ENCODE measurements around the gene PDE3B. TPM values are rescaled to one million over a fixed set of nuclear protein-coding genes. Genes with fewer than 3 reads are reported as not detected.

Gene PDE3B
- total RNA-seq, 5 donors from 2014 or later (not counting 1 experiment from before 2014, with no cell fraction given): 130 to 162 (median 143) TPM

DNA sequence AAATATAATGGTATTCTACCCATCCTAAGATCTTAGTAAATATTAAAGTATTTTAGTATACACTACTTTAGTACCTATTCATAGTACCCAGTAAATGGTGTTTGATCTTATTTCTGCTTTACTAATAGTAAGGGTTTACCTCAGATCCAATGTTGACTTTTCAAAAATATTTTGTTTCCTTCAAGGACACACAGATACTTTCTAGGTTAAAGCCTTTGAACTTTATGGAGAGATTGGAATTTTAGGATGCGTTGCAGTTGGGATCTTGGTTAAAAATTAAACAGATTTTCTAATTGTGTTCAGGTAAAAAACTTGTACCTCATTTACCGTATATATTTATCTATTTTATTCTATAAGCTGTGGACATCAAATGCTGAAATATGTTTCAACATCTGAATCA lies 175.2 kb downstream of the PDE3B start:
- no peak overlapping the region for H3K4me3 Mint-ChIP-seq

DNA sequence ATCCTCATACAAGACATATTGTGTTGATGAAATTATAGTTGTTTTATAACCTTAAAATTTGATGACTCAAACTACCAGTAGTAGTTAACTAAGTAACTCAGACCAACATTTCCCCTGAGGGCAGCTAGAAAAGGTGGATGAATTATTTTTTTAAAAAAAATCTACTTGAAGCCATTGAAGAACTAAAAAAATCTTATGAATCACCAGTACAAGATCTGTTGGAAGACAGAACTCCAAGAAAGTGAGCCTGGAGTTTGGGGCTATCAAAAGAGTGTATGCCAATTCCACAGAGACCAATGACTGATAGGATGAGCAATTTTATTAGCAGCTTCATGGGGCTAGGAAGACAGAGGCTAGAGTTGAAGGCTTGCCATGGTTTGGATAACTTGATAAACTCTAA lies 176.0 kb downstream of the PDE3B start:
- DNase-seq (no peak), ATAC-seq (replicated peaks in 1 of 4) (no peak)
- Mint-ChIP-seq H3K27ac (no peak overlapping the region), H3K36me3 (peaks cover 64% of the 10 kb centered on the region), H3K27me3 (no peaks in the 10 kb centered on the region), H3K9me3 (peaks cover 0 to 1% (median 0%) of the 10 kb centered on the region in 3 donors), H3K4me3 (no peak overlapping the region), H3K4me1 (peaks cover 0 to 4% (median 0%) of the 10 kb centered on the region in 3 donors)
- ChIA-PET CTCF (no interaction called here), POLR2A (no interaction called here)
- Histone ChIP-seq H3K27me3 (replicated peaks in 1 of 2; ENCODE audit: control insufficient read depth in 2 of 2, extremely low read depth in 1 of 2, insufficient read depth in 2 of 2, low read length in 1 of 2) (no peaks in the 10 kb centered on the region), H3K4me1 (ENCODE audit: control insufficient read depth in 1 of 2, extremely low read depth in 1 of 2, insufficient read depth in 2 of 2, low read length in 2 of 2) (no peaks in the 10 kb centered on the region), H3K27ac (ENCODE audit: low read length) (no peak overlapping the region), H3K9me3 (no peaks in the 10 kb centered on the region), H3K4me3 (ENCODE audit: control insufficient read depth in 1 of 2, extremely low read depth in 1 of 2, low read length in 1 of 2) (no peak overlapping the region), H3K36me3 (ENCODE audit: control insufficient read depth in 2 of 2, extremely low read depth in 1 of 2, insufficient read depth in 1 of 2, low read length in 1 of 2) (peaks cover 13 to 32% of the 10 kb centered on the region in 2 donors)

More for the DNA sequence above, 175.2 kb downstream of the PDE3B start:
- Histone ChIP-seq H3K4me3 (ENCODE audit: control insufficient read depth in 1 of 2, extremely low read depth in 1 of 2, low read length in 1 of 2) (no peak overlapping the region), H3K27me3 (replicated peaks in 1 of 2; ENCODE audit: control insufficient read depth in 2 of 2, extremely low read depth in 1 of 2, insufficient read depth in 2 of 2, low read length in 1 of 2) (no peaks in the 10 kb centered on the region), H3K4me1 (ENCODE audit: control insufficient read depth in 1 of 2, extremely low read depth in 1 of 2, insufficient read depth in 2 of 2, low read length in 2 of 2) (no peaks in the 10 kb centered on the region), H3K27ac (ENCODE audit: low read length) (no peak overlapping the region), H3K9me3 (no peaks in the 10 kb centered on the region), H3K36me3 (ENCODE audit: control insufficient read depth in 2 of 2, extremely low read depth in 1 of 2, insufficient read depth in 1 of 2, low read length in 1 of 2) (peaks cover 13 to 32% of the 10 kb centered on the region in 2 donors)
- ATAC-seq (replicated peaks in 1 of 4) (no peak), DNase-seq (no peak)
- ChIA-PET CTCF (no interaction called here), POLR2A (no interaction called here)
- Mint-ChIP-seq H3K27me3 (no peaks in the 10 kb centered on the region), H3K27ac (no peak overlapping the region), H3K9me3 (no peaks in the 10 kb centered on the region), H3K36me3 (peaks cover 56% of the 10 kb centered on the region), H3K4me1 (peaks cover 0 to 4% (median 0%) of the 10 kb centered on the region in 3 donors)
- no CpG with 5 or more reads among the region's 2 CpGs for WGBS (ENCODE audit: insufficient coverage)

DNA sequence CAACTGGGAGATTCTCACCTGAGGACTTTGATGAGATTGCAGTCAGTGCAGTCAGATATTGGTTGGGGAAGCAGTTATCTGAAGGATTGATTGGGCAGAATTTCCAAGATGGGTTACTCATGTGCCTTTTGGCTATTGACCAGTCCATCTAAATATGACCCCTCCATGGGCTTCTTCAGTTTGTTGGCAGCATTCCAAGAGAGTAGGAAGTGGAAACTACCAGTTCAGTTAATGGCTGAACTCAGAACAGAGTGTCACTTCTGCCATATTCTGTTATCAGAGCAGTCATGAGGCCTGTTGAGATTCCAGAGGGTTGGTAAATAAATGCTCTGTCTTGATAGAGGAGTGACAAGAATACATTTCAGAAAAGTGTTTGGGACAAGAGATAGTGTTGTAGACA lies 177.4 kb downstream of the PDE3B start:
- ChIA-PET CTCF (interaction anchor here in 1 of 2 donors (0.7 kb wide), 1 partner anchor 242 kb away, joined by 3 read pairs; no protein-coding TSS in a partner anchor), POLR2A (no interaction called here)
- Mint-ChIP-seq H3K36me3 (peaks cover 68% of the 10 kb centered on the region), H3K4me3 (no peak overlapping the region), H3K4me1 (peaks cover 0 to 4% (median 0%) of the 10 kb centered on the region in 3 donors), H3K27me3 (no peaks in the 10 kb centered on the region), H3K27ac (no peak overlapping the region), H3K9me3 (peaks cover under 1 to 10% (median 8%) of the 10 kb centered on the region in 3 donors)
- ATAC-seq (replicated peaks in 1 of 4): no peak
- no peaks in the 10 kb centered on the region for H3K9me3 ChIP-seq
- H3K27ac ChIP-seq (ENCODE audit: low read length): no peak overlapping the region
- DNase-seq: no peak
- H3K36me3 ChIP-seq (ENCODE audit: control insufficient read depth in 2 of 2, extremely low read depth in 1 of 2, insufficient read depth in 1 of 2, low read length in 1 of 2): peaks cover 9 to 25% of the 10 kb centered on the region in 2 donors
- no peak overlapping the region for H3K4me3 ChIP-seq (ENCODE audit: control insufficient read depth in 1 of 2, extremely low read depth in 1 of 2, low read length in 1 of 2)
- H3K27me3 ChIP-seq (replicated peaks in 1 of 2; ENCODE audit: control insufficient read depth in 2 of 2, extremely low read depth in 1 of 2, insufficient read depth in 2 of 2, low read length in 1 of 2): no peaks in the 10 kb centered on the region
- no peaks in the 10 kb centered on the region for H3K4me1 ChIP-seq (ENCODE audit: control insufficient read depth in 1 of 2, extremely low read depth in 1 of 2, insufficient read depth in 2 of 2, low read length in 2 of 2)

DNA sequence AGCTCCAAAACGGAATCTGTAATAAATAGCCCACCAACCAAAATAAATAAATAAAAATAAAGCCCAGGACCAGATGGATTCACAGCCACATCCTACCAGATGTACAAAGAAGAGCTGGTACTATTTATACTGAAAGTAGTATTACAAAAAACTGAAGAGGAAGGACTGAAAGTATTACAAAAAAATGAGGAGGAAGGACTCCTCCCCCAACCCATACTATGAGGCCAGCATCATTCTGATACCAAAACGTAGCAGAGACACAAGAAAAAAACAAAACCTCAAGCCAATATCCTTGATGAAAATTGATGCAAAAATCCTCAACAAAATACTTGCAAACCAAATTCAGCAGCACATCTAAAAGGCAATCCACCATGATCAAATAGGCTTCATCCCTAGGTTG lies 183.0 kb downstream of the PDE3B start:
- CTCF ChIA-PET: interaction anchor here in 1 of 2 donors (0.8 kb wide), 1 partner anchor 81 kb away, joined by 5 read pairs; no protein-coding TSS in a partner anchor

DNA sequence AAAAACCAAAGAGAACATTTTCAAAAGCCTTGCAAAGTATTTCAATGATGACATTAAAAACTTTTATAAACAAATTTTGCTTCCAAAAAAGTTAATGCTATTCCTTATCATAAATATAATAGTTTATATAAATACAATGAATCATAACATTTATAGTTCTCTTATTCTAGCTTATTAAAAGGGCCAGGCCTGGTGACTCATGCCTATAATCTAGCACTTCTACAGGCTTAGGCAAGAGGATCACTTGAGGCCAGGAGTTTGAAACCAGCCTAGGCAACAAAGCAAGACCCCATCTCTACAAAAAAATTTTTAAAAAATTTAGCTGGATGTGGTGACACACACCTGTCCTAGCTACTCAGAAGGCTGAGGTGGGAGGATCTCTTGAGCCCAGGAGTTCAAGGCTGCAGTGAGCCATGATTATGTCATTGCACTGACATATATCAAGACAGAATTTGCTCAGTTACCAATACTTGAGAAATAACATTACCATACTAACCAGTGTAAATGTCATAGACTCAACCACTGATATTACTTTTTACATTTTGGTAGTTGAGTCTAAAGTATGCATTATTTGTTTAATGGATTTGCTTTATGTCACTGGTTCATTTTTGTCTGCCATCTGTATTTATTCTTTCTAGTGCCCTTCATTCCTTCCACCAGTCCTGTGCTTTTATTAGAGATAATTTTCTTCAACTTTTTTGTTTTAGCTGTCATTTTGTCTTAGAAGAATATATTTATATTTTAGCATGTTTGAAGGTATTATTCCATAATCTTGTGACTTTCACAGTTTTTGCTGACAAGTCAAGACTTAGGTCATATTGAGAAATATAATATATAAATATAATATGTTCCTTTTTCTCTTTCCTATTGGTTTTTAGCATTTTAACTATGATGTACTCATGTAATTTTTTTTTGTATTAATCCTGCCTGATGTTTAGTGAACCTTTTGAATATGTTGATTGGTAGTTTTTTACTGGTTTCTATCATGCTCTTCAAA lies 192.2 kb downstream of the PDE3B start:
- Mint-ChIP-seq H3K9me3 (no peaks in the 10 kb centered on the region), H3K4me3 (no peak overlapping the region), H3K4me1 (peaks cover 0 to 11% (median 0%) of the 10 kb centered on the region in 3 donors), H3K27ac (no peak overlapping the region), H3K27me3 (no peaks in the 10 kb centered on the region), H3K36me3 (peaks cover 58% of the 10 kb centered on the region)
- H3K27me3 ChIP-seq (replicated peaks in 1 of 2; ENCODE audit: control insufficient read depth in 2 of 2, extremely low read depth in 1 of 2, insufficient read depth in 2 of 2, low read length in 1 of 2): no peaks in the 10 kb centered on the region
- CTCF ChIA-PET: no interaction called here
- no peak overlapping the region for H3K27ac ChIP-seq (ENCODE audit: low read length)
- POLR2A ChIA-PET: no interaction called here
- no peak overlapping the region for H3K4me3 ChIP-seq (ENCODE audit: control insufficient read depth in 1 of 2, extremely low read depth in 1 of 2, low read length in 1 of 2)
- H3K4me1 ChIP-seq (ENCODE audit: control insufficient read depth in 1 of 2, extremely low read depth in 1 of 2, insufficient read depth in 2 of 2, low read length in 2 of 2): no peaks in the 10 kb centered on the region
- no peak for ATAC-seq (replicated peaks in 1 of 4)
- DNase-seq: no peak
- H3K9me3 ChIP-seq: no peaks in the 10 kb centered on the region
- peaks cover 0 to 25% of the 10 kb centered on the region in 2 donors for H3K36me3 ChIP-seq (ENCODE audit: control insufficient read depth in 2 of 2, extremely low read depth in 1 of 2, insufficient read depth in 1 of 2, low read length in 1 of 2)

More for the DNA sequence above, 183.0 kb downstream of the PDE3B start:
- WGBS (ENCODE audit: insufficient coverage): 38% methylated on average over 1 of the region's 2 CpGs
- peaks cover 68% of the 10 kb centered on the region for H3K36me3 Mint-ChIP-seq
- H3K27me3 ChIP-seq (replicated peaks in 1 of 2; ENCODE audit: control insufficient read depth in 2 of 2, extremely low read depth in 1 of 2, insufficient read depth in 2 of 2, low read length in 1 of 2): no peaks in the 10 kb centered on the region
- no peak overlapping the region for H3K4me3 Mint-ChIP-seq
- no peak for ATAC-seq (replicated peaks in 1 of 4)
- no peaks in the 10 kb centered on the region for H3K4me1 ChIP-seq (ENCODE audit: control insufficient read depth in 1 of 2, extremely low read depth in 1 of 2, insufficient read depth in 2 of 2, low read length in 2 of 2)
- peaks cover 20 to 24% (median 20%) of the 10 kb centered on the region in 3 donors for H3K9me3 Mint-ChIP-seq
- POLR2A ChIA-PET: interaction anchor here in 1 of 2 donors (0.6 kb wide), 1 partner anchor 330 kb away, joined by 5 read pairs; no protein-coding TSS in a partner anchor
- peaks cover 9 to 17% of the 10 kb centered on the region in 2 donors for H3K36me3 ChIP-seq (ENCODE audit: control insufficient read depth in 2 of 2, extremely low read depth in 1 of 2, insufficient read depth in 1 of 2, low read length in 1 of 2)
- H3K27me3 Mint-ChIP-seq: no peaks in the 10 kb centered on the region
- H3K9me3 ChIP-seq: no peaks in the 10 kb centered on the region
- no peak overlapping the region for H3K27ac ChIP-seq (ENCODE audit: low read length)
- DNase-seq: no peak
- peak overlapping the region; percentile 65 to 69 for H3K27ac Mint-ChIP-seq
- no peak overlapping the region for H3K4me3 ChIP-seq (ENCODE audit: control insufficient read depth in 1 of 2, extremely low read depth in 1 of 2, low read length in 1 of 2)
- H3K4me1 Mint-ChIP-seq: peaks cover 0 to 9% (median 6%) of the 10 kb centered on the region in 3 donors

DNA sequence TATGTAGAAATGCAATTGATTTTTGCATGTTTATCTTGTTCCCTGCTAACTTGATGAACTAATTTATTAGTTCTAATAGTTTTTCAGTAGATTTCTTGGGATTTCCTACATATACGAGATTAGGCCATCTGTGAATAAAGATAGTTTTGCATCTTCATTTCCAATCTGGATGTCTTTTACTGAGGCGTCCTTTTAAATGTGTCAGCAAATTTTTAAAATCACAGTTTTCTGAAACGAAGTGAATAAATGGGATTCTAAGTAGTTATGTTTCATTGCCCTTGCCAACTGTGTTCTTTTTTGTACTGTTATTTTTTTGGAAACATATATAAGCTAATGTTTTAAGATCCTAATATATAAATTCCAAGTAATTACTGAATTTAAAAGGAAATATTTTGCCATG lies 198.4 kb downstream of the PDE3B start:
- no CpG with 5 or more reads among the region's 3 CpGs for WGBS (ENCODE audit: insufficient coverage)
- Mint-ChIP-seq H3K27ac (no peak overlapping the region), H3K4me3 (no peak overlapping the region), H3K4me1 (peaks cover 0 to 5% (median 0%) of the 10 kb centered on the region in 3 donors), H3K9me3 (peaks cover 0 to 3% (median 0%) of the 10 kb centered on the region in 3 donors), H3K27me3 (no peaks in the 10 kb centered on the region), H3K36me3 (peaks cover 72% of the 10 kb centered on the region)
- CTCF ChIA-PET: no interaction called here
- POLR2A ChIA-PET: no interaction called here
- Histone ChIP-seq H3K36me3 (ENCODE audit: control insufficient read depth in 2 of 2, extremely low read depth in 1 of 2, insufficient read depth in 1 of 2, low read length in 1 of 2) (peaks cover 0 to 36% of the 10 kb centered on the region in 2 donors), H3K4me1 (ENCODE audit: control insufficient read depth in 1 of 2, extremely low read depth in 1 of 2, insufficient read depth in 2 of 2, low read length in 2 of 2) (no peaks in the 10 kb centered on the region), H3K27me3 (replicated peaks in 1 of 2; ENCODE audit: control insufficient read depth in 2 of 2, extremely low read depth in 1 of 2, insufficient read depth in 2 of 2, low read length in 1 of 2) (no peaks in the 10 kb centered on the region), H3K4me3 (ENCODE audit: control insufficient read depth in 1 of 2, extremely low read depth in 1 of 2, low read length in 1 of 2) (no peak overlapping the region), H3K27ac (ENCODE audit: low read length) (no peak overlapping the region), H3K9me3 (no peaks in the 10 kb centered on the region)
- DNase-seq (no peak), ATAC-seq (replicated peaks in 1 of 4) (no peak)

All from T-cell (primary cell).